Hypothalamus (tissue), 51 donors: ENCODE data around the gene PANK4.
"Not testable (repeated sequence)": the region's sequence is repeated elsewhere in the genome, so short reads cannot be mapped to it uniquely, and the experiment has no call there.

Experiments
- DNase-seq, 51 donors: peaks; one replicate each; lab custom pipeline; 2025; lab: John Stamatoyannopoulos, UW

PANK4 gene

DNA sequence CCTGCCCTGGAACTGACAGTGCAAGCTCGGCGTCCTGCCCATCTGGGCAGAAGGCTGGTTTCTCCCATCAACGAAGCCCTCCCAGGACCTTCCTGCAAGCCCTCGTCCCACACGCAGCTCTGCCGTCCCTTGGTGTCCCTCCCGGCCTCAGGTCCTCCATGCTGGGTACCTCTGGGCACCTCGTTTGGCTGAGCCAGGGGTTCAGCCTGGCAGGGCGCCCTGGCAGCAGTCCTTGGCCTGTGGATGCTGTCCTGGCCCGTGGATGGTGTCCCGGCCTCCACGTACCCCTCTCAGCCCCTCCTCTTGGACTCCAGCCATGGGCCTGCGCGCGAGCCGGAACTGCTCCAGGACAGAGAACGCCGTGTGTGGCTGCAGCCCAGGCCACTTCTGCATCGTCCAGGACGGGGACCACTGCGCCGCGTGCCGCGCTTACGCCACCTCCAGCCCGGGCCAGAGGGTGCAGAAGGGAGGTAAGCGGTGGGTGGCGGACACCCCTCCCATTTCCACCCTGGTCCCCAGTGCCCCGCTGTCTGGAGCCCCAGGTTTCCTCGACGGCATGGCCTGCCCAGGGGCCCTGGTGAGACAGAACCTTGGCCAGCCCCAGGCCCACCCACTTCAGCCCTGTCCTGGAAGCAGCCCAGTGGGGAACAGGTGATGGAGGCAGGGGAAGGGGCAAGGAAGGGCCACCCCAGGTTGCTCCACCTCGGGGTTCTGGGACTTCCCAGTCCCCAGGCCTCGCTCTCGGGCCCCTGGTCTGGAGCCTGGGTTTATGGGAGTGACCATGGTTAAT is 33.3 kb upstream of the PANK4 start:
- DNase-seq = peak in 1 of 51 donors; percentile 100

DNA sequence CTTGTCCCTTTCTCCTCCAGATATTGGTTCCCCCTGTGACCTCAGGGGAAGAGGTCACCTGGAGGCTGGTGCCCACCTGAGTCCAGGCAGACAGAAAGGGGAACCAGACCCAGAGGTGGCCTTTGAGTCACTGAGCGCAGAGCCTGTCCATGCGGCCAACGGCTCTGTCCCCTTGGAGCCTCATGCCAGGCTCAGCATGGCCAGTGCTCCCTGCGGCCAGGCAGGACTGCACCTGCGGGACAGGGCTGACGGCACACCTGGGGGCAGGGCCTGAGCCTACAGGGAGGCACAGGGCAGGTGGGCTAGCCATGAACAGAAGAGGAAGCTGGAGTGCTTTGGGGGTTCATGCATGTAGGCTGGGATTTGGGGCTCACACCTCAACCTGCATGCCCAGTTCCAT is 32.5 kb upstream of the PANK4 start:
- no peak for DNase-seq

DNA sequence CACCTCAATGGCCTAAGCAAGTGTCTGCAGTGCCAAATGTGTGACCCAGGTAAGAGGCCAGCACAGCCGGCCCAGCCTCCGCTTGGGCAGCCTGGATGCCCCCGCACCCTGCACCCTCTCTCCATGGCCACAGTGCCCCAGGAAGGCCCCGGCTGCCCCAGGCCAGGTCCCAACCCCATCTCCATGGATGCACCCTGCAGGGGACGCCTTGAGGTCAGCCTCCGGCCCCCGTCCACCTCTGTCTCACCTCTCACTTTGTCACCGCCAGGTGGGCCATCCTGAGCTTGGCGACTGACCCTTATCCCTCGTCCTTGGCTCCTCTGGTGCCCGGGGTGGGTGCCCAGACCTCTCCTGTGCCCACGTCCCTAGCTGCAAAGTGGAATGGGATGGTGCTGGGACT is 32.0 kb upstream of the PANK4 start:
- DNase-seq = peak in 1 of 51 donors; percentile 100

DNA sequence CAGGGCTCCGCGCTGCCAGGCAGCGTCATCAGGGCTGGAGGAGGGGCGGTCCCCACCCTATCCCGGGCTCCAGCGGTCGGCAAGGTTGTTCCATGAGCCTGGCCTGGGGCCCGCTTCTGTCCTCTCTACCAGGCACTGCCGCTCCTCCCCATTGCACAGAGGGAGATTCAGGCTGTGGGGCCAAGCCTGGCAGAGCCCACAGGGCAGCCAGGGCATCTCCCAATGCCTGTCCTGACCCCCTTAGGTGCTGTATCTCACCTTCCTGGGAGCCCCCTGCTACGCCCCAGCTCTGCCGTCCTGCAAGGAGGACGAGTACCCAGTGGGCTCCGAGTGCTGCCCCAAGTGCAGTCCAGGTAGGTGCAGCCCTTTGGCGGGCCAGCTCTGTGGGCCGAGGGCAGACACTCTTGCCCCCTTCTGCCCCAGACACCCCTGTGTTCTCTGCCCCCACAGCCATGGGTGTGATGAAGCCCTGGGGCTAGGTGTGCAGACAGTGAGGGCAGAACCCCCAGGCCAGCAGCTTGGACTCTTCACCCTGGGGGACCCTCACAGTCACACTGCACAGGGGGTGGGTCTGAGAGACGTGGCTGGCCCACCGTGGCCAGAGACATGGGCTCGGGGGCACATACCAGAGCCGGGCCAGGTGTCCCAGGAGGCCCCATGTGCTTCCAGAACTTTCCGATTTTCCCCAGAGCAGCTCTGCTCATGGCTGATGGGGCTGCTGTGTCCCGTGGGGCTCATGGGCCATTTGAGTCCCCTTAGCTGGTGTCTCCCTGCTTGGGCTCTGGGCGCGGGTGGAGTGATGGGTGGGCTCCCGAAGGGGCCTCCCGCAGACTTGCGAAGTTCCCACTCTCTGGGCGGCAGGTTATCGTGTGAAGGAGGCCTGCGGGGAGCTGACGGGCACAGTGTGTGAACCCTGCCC is 31.3 kb upstream of the PANK4 start:
- DNase-seq = no peak

DNA sequence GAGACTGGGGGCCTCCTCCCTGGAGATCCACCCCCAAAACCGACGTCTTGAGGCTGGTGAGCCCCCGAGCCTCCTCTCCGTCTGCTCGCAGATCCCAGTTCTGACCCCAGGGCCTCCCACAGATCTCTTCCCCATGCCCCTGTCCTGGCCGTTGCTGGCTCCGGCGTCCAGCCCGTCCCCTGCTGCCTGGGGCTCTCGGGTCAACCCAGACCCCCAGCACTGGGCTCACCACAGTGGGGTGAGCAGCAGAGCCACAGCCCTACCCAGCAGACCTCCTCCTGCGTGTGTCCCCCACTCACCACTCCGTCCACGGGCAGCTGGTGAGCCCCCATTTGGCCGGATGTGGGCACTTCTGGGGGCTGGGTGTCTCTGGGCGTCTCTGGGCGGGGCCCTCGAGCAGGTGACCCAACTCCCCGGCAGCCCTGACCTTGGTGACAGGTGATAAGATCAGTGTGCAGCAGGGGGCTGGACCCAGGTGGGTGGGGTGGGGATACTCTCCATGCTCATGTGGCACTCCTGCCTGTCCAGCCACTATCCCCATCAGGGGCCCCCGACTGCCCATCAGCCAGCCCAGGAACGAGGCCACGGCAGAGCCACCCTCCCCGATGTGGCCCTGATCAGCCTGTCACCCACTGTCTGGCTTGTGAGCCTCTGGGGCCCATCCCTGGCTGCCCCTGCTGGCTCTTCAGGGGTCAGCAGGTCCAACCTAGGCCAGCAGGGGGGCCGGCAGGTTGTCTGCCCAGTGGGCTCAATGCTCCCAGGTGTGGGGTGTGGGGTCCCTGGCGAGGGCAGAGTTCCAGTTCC is 30.5 kb upstream of the PANK4 start:
- peak in 1 of 51 donors; percentile 18 for DNase-seq

DNA sequence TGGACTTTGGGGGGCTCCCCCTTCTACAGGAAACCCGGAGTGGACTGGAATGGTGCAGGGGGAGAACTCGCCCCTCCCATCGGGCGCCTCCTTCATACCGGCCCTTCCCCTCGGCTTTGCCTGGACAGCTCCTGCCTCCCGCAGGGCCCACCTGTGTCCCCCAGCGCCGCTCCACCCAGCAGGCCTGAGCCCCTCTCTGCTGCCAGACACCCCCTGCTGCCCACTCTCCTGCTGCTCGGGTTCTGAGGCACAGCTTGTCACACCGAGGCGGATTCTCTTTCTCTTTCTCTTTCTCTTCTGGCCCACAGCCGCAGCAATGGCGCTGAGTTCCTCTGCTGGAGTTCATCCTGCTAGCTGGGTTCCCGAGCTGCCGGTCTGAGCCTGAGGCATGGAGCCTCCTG is 29.9 kb upstream of the PANK4 start, which contains the start of gene TNFRSF14:
Gene TNFRSF14 (plus strand): TSS at position 95 of the 401 bp plus-strand sequence. CDS start 294 bp downstream, at position 389.
- DNase-seq = peak in 16 of 51 donors; percentile 13 to 100 (median 32)

DNA sequence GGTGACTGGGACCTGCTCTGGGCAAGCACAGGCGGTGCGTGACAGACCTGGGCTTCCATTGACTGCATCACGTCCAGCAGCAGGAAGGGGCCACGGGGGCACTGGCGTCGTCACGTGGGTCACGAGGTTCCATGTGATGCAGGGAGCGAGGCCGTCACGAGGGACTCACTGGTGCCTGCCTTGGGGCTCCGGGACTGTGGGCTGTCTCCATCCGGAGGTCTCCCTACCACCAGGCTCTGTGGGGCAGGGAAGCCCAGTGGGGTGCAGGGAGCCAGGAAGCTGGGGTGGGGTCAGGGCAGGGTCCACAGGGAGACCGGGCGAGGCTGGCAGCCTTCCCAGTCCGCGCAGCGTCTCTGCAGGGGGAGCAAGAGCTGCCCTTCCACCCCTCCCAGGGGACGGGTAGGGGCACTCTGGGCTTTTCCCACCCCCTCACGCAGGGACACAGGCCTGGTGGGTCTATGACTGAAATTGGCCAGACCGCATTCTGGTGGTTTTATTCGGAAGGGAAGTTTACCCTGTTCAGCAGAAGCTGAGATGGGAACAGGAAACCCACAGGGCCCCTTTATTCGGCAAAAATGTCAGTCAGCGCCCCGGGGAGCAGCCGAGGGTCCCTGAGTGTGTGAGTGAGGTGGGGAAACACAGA is 29.4 kb upstream of the PANK4 start:
- DNase-seq = peak in 20 of 51 donors; percentile 7 to 61 (median 38)

DNA sequence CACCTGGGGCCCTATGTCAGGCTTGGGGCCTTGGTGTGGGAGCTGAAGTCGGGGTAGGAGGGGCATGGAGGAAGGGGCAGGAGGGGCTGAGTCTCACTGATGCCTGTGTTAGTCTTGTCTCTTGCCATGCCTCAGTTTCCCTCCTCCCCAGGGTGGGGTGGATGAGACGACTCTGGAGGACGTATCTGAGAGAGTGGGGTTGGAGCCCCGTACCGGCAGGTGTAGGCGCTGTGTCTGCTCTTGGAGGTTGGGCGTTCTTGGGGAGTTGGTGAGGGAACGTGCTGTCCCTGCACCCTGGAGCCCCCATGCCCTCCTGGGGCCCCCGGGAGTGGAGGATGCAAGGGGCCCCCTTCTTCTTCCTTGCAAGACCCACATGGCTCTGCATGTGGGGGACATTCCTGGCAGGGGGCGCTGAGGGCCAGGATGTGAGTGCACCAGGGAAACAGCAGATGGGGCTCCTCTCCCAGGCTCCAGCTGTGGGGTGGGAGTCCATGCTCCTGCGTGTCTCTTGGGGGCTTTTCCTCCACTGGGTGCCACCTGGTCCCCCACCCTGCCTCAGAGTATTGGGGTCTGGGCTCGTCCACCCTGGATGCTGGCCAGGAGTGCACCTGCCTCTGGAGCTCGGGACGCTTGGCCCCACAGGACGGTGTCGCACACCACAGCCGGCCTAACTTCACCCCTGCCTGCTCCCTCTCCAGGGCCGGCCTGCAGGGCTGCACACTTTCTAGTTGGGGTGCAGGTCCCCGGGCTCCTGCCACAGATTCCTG is 28.4 kb upstream of the PANK4 start:
- DNase-seq = peak in 5 of 51 donors; percentile 11 to 20 (median 16)

DNA sequence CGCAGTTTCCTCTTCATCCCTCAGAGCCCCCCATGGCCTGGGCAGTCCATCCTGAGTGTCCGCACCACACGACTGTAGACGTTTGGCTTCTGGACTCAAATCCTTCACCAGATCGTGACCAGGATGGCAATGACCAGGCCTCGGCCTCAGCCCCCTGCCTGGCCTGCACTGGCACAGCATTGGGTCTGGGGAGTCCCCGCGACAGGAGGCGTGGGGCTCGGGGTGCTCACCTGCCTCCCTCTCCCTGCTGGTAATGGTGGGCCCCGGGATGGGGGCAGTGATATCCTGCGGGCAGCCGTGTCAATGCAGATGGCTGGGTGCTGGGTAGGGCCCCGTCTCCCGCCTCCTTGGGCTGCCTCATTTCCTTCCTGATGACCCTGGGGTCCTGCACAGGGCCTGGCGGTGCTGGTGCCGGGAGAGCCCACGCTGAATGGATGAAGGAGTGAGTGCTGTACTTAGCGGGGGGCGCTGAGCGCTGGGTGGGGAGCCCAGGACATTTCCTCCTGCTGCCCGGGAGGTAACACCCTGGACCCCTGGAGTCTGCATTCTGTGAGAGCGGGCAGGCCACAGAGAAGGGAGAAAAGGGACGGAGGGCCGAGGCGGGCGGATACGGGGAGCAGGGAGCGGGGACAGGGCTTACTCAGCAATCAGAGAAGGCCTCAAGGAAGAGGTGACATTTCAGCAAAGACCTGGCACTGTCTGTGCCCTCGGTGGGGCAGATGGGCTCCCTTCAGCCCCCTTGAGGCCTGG is 27.6 kb upstream of the PANK4 start:
- no peak for DNase-seq

DNA sequence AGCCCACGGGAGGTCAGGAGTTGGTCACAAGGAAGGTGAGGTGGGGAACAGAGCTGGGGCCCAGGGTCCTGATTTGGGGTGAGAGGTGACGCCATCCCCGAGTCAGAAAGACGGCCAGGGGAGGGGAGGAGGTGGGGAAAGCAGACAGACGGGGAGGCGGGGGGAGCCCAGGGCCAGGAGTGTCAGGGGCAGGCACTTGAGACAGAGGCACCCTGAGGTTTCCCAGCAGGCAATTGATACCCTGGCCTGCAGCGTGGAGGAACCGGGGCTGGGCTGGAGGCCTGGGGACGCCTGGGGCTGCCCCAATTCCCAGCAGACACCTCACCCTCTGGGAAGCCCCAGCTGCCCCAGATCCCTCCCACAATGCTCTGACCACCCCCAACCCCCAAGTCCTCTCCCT is 26.7 kb upstream of the PANK4 start:
- DNase-seq = not testable (repeated sequence)

DNA sequence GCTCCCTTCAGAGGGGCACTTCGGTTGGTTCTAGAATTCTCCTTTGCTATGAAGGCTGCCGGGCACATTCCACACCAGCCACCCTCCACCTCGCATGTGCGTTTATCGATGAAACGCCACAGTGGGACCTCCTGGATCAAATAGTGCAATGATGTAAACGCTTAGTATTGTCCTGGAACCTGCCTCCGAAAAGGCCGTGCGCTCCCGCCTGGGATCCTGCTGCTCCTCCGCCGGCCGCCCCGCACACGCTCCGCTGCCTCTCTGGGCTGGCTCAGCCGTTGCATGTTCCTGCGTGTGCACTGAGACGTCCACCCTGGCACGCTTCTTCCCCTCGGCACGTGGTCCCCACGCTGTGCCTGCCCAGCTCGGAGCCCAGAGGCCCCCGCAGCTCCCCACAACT is 25.8 kb upstream of the PANK4 start:
- DNase-seq = no peak

DNA sequence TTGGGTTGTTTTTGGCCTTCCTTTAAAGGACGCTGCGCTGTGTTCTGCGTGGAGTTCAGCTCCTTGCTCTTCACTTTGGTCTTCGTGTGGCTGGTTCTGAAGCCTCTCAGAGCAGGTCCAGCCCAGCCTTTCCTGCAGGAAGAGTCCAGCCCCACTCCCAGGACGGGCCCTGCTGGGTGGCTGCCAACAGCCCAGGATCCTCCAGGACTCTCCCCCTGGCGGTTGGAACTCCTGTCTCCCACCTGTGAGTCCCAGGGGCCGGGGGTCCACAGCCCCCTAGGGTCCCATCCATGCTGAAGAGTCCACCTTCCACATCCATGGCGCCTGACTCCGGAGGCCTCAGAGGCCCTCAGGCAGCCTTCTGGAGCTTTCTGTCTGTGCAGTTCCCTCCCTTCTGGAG is 25.1 kb upstream of the PANK4 start:
- not testable (repeated sequence) for DNase-seq

DNA sequence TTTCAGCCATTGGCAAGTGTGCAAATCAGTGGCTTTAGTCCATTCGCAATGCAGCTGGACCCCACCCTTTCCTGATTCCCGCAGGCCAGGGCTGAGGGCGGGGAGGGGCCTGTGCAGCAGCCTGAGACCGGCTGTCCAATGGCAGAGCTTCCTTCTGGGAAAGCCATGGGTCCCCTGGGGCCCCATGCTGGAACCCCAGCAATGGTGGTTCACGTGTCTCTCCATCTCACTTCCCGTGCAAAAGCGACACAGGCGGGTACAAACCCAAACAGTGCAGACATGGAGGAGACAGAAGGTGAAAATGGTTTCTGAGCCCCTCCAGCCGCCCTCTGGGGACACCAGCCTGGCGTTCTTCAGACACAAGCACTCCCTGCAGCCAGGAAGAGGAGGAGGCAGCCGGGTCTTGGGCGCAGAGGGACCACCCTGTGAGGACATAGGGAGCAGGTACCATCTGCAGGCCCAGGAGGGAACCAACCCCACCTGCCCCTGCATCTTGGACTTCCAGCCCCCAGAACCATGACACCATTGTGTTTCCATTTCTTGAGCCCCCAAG is 24.0 kb upstream of the PANK4 start:
- not testable (repeated sequence) for DNase-seq

DNA sequence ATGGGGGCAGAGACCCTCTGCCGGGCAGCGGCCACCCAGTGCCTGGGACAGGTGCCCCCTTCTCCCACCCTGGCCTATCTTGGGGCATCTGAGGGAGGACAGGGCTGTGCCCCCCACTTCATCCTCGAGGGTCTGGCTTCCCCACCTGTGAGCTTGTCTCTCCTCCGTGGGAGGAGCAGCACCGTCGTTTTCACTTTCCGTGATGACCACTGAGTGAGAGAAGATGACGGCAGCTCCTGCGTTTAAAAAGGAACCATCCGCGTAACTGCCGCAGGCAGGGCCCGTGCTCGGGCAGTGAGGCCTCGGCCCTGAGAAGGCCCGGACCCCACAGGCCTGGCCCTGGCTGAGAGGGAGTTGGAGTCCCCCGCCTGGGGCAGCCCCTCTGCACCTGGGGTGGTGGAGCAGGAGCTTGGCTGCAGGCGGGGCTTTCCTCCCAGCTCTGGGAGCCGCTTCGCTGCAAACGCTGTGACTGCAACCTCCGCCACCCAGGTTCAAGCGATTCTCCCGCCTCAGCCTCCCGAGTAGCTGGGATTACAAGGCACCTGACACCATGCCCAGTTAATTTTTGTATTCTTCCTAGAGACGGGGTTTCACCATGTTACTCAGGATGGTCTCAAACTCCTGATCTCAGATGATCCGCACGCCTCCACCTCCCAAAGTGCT is 23.1 kb upstream of the PANK4 start:
- not testable (repeated sequence) for DNase-seq

DNA sequence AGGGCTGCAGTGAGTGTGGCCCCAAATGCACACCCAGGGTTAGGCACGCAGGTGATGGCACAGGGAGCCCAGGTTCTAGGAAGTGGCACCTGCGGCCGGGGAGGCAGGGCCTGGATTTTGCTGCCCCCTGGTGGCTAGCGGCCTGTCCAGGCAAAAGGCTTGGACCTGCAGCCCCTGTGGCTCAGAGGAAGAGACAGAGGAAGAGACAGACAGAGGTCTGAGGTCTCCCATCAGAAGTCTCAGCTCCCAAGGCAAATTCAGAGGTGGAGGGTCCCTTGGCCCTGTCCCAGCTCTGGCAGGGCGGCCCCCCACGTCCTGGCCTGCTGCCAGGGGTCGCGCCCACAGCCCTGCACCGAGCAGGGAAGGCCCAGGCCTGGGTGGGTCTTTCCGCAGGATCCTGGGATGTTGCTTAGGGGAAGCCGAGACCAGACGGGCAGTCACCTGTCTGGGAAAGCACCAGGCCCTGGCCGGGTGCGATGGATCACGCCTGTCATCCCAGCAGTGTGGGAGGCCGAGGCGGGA is 21.7 kb upstream of the PANK4 start:
- peak in 49 of 51 donors; percentile 25 to 87 (median 69) for DNase-seq

DNA sequence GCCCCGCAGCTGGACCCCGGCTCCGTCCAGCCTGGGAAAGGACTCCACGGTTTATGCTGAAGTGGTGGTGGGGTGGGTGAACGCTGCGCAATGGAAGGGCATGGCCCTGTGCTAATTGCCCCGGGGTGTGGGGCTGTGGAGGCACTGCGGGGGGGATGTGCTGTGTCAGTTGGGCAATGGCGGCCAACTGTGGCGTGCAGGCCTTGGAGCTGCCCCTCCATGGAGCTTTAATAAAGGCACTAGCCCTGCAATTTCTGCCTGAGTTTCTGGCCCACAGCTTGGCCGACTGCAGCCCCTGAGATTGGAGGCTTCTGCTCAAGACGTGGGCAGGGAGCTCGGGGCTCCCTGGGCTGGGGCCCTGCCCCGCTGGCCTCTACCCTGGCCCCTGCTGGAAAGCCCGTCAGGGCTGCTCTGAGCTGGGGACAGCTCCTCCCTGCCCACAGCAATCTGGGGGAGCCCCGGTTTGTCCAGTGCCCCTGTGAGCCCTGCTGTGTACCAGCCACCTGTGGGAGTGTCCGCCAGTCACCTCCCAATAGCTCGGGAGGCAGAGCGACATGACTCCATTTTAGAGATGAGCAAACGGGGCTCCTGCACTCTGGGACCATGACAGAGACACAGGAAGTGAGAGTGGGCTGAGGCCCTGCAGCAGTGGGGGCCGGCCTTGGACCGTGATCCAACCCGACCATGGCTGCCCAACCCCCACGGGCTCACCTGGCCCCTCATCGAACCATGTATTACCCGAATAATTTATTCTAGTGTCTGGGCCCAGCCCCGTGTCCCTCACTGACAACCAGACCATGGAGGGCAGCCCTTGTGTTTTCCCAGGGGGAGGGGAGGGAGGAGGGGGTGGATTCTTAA is 21.0 kb upstream of the PANK4 start:
- peak in 2 of 51 donors; percentile 49 to 74 for DNase-seq
